GM23338 (cell line): ENCODE data around the gene FAM219A. TPM values are rescaled to one million over a fixed set of nuclear protein-coding genes. Genes with fewer than 3 reads are reported as not detected.

ENCODE experiments used
- ATAC-seq: fragments of 200-7000 bp; cut with Tn5 transposase; 3 replicates; pipeline ENCODE4 v1.9.1; 2020
- DNase-seq: peaks from one replicate; pipeline ENCODE4 v3.0.0-alpha.2; 2015; ENCODE audit warnings: low spot score
- H2AFZ ChIP-seq: fragments of 200-600 bp; sonication (generic); 2 replicates; pipeline ENCODE4 v1.8.0; 2016; ENCODE audit warnings: antibody characterized with exemption, mild to moderate bottlenecking, moderate library complexity
- H3F3A ChIP-seq: fragments of 200-600 bp; sonication (generic); replicated peaks from 2 replicates; pipeline ENCODE4 v1.8.0; 2017; ENCODE audit warnings: antibody characterized with exemption, mixed run types, low read depth
- H3K27ac ChIP-seq: fragments of 200-600 bp; sonication (generic); 2 replicates; pipeline ENCODE4 v1.6.1; 2016; ENCODE audit warnings: low read depth
- H3K27me3 ChIP-seq: fragments of 200-600 bp; sonication (generic); 2 replicates; pipeline ENCODE4 v1.8.0; 2016; ENCODE audit warnings: mild to moderate bottlenecking, mixed run types, moderate library complexity; ENCODE audit not compliant: insufficient read depth
- H3K36me3 ChIP-seq: fragments of 200-600 bp; sonication (generic); 2 replicates; pipeline ENCODE4 v1.8.0; 2016; ENCODE audit warnings: mild to moderate bottlenecking; ENCODE audit not compliant: insufficient read depth
- H3K4me1 ChIP-seq: fragments of 200-600 bp; sonication (generic); 2 replicates; pipeline ENCODE4 v1.8.0; 2016; ENCODE audit warnings: mild to moderate bottlenecking, moderate library complexity; ENCODE audit not compliant: insufficient read depth
- H3K4me2 ChIP-seq: fragments of 200-600 bp; sonication (generic); 2 replicates; pipeline ENCODE4 v1.7.1; 2017; ENCODE audit warnings: mixed run types
- H3K4me3 ChIP-seq: fragments of 200-600 bp; sonication (generic); 2 replicates; pipeline ENCODE4 v1.6.1; 2016; ENCODE audit warnings: mixed run types
- H3K79me2 ChIP-seq: fragments of 200-600 bp; sonication (generic); replicated peaks from 2 replicates; pipeline ENCODE4 v1.8.0; 2017; ENCODE audit warnings: mild to moderate bottlenecking; ENCODE audit not compliant: insufficient read depth
- H3K9me2 ChIP-seq: fragments of 200-600 bp; sonication (generic); 2 replicates; pipeline ENCODE4 v1.8.0; 2017; ENCODE audit not compliant: insufficient read depth
- H4K20me1 ChIP-seq: fragments of 200-600 bp; sonication (generic); replicated peaks from 2 replicates; pipeline ENCODE4 v1.8.0; 2017; ENCODE audit warnings: mild to moderate bottlenecking; ENCODE audit not compliant: insufficient read depth
- H3K27ac Mint-ChIP-seq: 2 replicates; pipeline ENCODE4 v1.8.0; 2020; ENCODE audit warnings: inconsistent platforms, mild to moderate bottlenecking, moderate library complexity, mixed read lengths
- H3K27me3 Mint-ChIP-seq: 3 replicates; pipeline ENCODE4 v1.8.0; 2022; ENCODE audit warnings: low read depth, mild to moderate bottlenecking, moderate library complexity, mixed read lengths, inconsistent platforms; ENCODE audit not compliant: insufficient read depth, poor library complexity
- H3K36me3 Mint-ChIP-seq: 3 replicates; pipeline ENCODE4 v1.8.0; 2021; ENCODE audit warnings: low read depth, mild to moderate bottlenecking, inconsistent platforms, moderate library complexity, mixed read lengths
- H3K4me1 Mint-ChIP-seq: 3 replicates; pipeline ENCODE4 v1.8.0; 2020; ENCODE audit warnings: mild to moderate bottlenecking, inconsistent platforms, mixed read lengths
- H3K4me3 Mint-ChIP-seq: 3 replicates; pipeline ENCODE4 v1.8.0; 2021; ENCODE audit warnings: moderate library complexity, mild to moderate bottlenecking, inconsistent platforms, mixed read lengths
- H3K9me3 Mint-ChIP-seq: 3 replicates; pipeline ENCODE4 v1.8.0; 2020; ENCODE audit warnings: moderate library complexity, mild to moderate bottlenecking, inconsistent platforms, mixed read lengths
- CREB1 ChIP-seq: fragments of 250-450 bp; sonication (Bioruptor Pico); IDR thresholded peaks from 2 replicates; pipeline ENCODE4 v1.5.0; 2020; ENCODE audit warnings: low read depth, mild to moderate bottlenecking, moderate library complexity
- CTCF ChIP-seq, 2 experiments: fragments of 200-600 bp in 1 of 2; sonication (generic) in 1 of 2; conservative IDR thresholded peaks; 2 replicates each; pipeline versions ENCODE4 v1.5.1 to v1.6.1; 2016 to 2017; ENCODE audit warnings: antibody characterized with exemption in 2 of 2, low read depth in 2 of 2, mild to moderate bottlenecking in 2 of 2, moderate library complexity in 1 of 2
- ETS1 ChIP-seq: IDR thresholded peaks from 2 replicates; pipeline ENCODE4 v1.6.1; 2016; ENCODE audit warnings: antibody characterized with exemption
- EZH2 ChIP-seq: fragments of 200-600 bp; sonication (generic); IDR thresholded peaks from one replicate; pipeline ENCODE4 v1.8.0; 2017; ENCODE audit warnings: antibody characterized with exemption, mild to moderate bottlenecking, low read depth; ENCODE audit not compliant: unreplicated experiment
- EZH2phosphoT487 ChIP-seq: fragments of 200-600 bp; sonication (generic); IDR thresholded peaks from one replicate; pipeline ENCODE4 v1.8.1; 2018; ENCODE audit warnings: antibody characterized with exemption; ENCODE audit not compliant: unreplicated experiment
- JUNB ChIP-seq: IDR thresholded peaks from one replicate; pipeline ENCODE4 v1.6.1; 2016; ENCODE audit warnings: antibody characterized with exemption; ENCODE audit not compliant: unreplicated experiment
- POLR2AphosphoS5 ChIP-seq: IDR thresholded peaks from 2 replicates; pipeline ENCODE4 v1.6.1; 2016; ENCODE audit warnings: antibody characterized with exemption, low read depth
- REST ChIP-seq: IDR thresholded peaks from one replicate; pipeline ENCODE4 v1.6.1; 2018; ENCODE audit warnings: antibody characterized with exemption; ENCODE audit not compliant: unreplicated experiment
- STAT1 ChIP-seq: IDR thresholded peaks from one replicate; pipeline ENCODE4 v1.6.1; 2016; ENCODE audit warnings: antibody characterized with exemption; ENCODE audit not compliant: unreplicated experiment
- ZNF114 ChIP-seq: fragments of 250-450 bp; sonication (Bioruptor Pico); IDR thresholded peaks from 2 replicates; pipeline ENCODE4 v1.5.0; 2020; ENCODE audit warnings: mild to moderate bottlenecking, moderate library complexity
- ZNF331 ChIP-seq: fragments of 250-450 bp; sonication (Bioruptor Pico); IDR thresholded peaks from 2 replicates; pipeline ENCODE4 v1.5.0; 2020; ENCODE audit warnings: low read depth, mild to moderate bottlenecking, moderate library complexity
- ZNF462 ChIP-seq: fragments of 250-450 bp; sonication (Bioruptor Pico); IDR thresholded peaks from 2 replicates; pipeline ENCODE4 v1.5.0; 2020; ENCODE audit warnings: mild to moderate bottlenecking, moderate library complexity
- polyA plus RNA-seq: library from polyadenylated mRNA; unstranded; fragments of >200 nt; fragmentation: Nextera tagmentation; extraction: Ambion mirVana; gene quantifications from 2 replicates; pipeline ENCODE4 v1.2.1, GENCODE V29; 2016
- total RNA-seq: library from RNA; depleted of rRNA; stranded (reverse); fragments of >200 nt; shearing (Covaris generic); gene quantifications from 2 replicates; pipeline ENCODE4 v1.2.3, GENCODE V29; 2014

The FAM219A gene
- total and polyA plus RNA-seq, 2 experiments from 2014 or later, result 3.8 to 7.2 TPM

GRCh38 chr9:34505370-34506120 lies 47.2 kb upstream of the FAM219A start (continued):
- no peak for TF ChIP-seq ZNF462
- no peak for TF ChIP-seq POLR2AphosphoS5
- TF ChIP-seq STAT1, result no peak
- TF ChIP-seq ZNF331, result no peak
- no peak for TF ChIP-seq ZNF114
- TF ChIP-seq CTCF (conservative IDR thresholded peaks at IDR 0.05; ENCODE audit: low read depth in 2 of 2), result no peak
- TF ChIP-seq CREB1, result no peak

GRCh38 chr9:34503406-34503805 lies 45.0 kb upstream of the FAM219A start:
- H3K27ac Mint-ChIP-seq, result no peak overlapping the region
- H2AFZ ChIP-seq, result no peak overlapping the region
- H3K27me3 Mint-ChIP-seq, result peaks cover 6% of the 10 kb centered on the region
- no peaks in the 10 kb centered on the region for H3K79me2 ChIP-seq
- no peak overlapping the region for H3K4me3 Mint-ChIP-seq
- DNase-seq (no peak), ATAC-seq (no peak)
- H3K4me1 Mint-ChIP-seq, result peaks cover 2% of the 10 kb centered on the region; the same call in 1 of the 3 replicates
- H3K4me3 ChIP-seq, result no peak overlapping the region
- no peaks in the 10 kb centered on the region for H3K36me3 ChIP-seq
- no peaks in the 10 kb centered on the region for H3K27me3 ChIP-seq
- no peaks in the 10 kb centered on the region for H4K20me1 ChIP-seq
- no peaks in the 10 kb centered on the region for H3K9me3 Mint-ChIP-seq
- no peak overlapping the region for H3K27ac ChIP-seq
- no peaks in the 10 kb centered on the region for H3F3A ChIP-seq
- H3K36me3 Mint-ChIP-seq, result no peaks in the 10 kb centered on the region
- 0 out of 2 replicates have a peak, but pooled peaks cover 6% of the 10 kb centered on the region for H3K4me1 ChIP-seq
- no peaks in the 10 kb centered on the region for H3K9me2 ChIP-seq
- no peak overlapping the region for H3K4me2 ChIP-seq
- TF ChIP-seq POLR2AphosphoS5 (no peak), JUNB (no peak), ZNF114 (no peak), EZH2phosphoT487 (no peak), STAT1 (no peak), ZNF331 (no peak), REST (no peak), ETS1 (no peak), CREB1 (no peak), EZH2 (no peak)
